Activated CD4-positive, alpha-beta T cell treated with anti-CD3 and anti-CD28 coated beads for 48 hours (primary cell): ENCODE data around the gene RAD51C.
"Not testable (repeated sequence)": the region's sequence is repeated elsewhere in the genome, so short reads cannot be mapped to it uniquely, and the experiment has no call there.

Experiments used
- DNase-seq: peaks from one replicate; pipeline ENCODE4 v3.0.0-alpha.2; 2020

RAD51C gene

DNA sequence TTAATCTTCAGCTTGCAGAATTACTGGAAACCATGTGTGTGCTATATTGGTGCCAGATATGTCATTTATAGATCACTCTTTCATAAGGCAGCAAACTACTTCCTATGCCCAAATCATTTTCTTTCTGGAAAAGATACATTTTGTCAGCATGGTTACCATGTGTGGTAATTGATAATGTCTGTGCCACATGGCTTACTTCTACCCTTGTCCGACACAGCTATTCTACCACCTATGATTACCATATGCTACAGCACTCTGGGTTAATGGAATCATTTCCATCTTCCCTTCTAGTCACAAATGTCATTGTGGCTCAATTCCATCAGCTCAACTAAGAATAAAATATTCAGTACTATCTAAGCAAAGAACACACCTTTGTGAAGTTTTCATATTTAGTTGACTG lies 55.3 kb downstream of the RAD51C start:
- DNase-seq = no peak

GRCh38 chr17:58749627-58750026 lies 57.2 kb downstream of the RAD51C start:
- DNase-seq = not testable (repeated sequence)

DNA sequence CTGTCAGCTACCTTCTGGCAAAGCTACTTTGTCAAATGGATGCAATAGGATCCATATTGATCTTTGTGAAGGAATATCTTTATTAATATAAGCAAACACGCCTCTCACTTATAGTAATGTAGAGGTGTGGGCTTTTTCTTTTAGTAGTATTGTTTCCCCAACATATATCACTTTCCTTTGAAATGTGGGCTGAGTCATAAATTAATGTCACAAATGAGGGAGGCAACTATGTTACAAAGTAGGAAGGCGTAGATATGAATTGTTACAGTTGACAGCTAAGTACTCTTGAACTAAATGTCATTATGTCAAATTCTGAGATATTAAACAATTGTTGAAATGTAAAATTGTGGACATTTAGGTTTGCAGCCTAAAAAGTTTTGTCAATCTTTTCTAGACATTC lies 60.6 kb downstream of the RAD51C start:
- no peak for DNase-seq

DNA sequence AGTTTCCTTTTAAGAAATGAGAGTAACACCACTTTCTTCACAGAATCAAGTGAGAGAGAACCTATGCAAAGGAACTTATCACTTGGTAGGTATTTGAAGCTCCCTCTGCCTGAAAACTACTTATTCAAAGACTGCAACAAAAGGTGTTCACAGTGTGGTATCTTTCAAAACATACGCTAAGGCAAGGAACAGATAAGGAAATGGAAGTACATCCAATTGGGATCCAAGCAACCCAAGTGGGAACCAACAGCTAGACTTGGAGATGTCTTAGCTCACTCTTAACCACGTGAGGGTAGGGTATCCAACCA lies 62.8 kb downstream of the RAD51C start:
- DNase-seq = no peak

DNA sequence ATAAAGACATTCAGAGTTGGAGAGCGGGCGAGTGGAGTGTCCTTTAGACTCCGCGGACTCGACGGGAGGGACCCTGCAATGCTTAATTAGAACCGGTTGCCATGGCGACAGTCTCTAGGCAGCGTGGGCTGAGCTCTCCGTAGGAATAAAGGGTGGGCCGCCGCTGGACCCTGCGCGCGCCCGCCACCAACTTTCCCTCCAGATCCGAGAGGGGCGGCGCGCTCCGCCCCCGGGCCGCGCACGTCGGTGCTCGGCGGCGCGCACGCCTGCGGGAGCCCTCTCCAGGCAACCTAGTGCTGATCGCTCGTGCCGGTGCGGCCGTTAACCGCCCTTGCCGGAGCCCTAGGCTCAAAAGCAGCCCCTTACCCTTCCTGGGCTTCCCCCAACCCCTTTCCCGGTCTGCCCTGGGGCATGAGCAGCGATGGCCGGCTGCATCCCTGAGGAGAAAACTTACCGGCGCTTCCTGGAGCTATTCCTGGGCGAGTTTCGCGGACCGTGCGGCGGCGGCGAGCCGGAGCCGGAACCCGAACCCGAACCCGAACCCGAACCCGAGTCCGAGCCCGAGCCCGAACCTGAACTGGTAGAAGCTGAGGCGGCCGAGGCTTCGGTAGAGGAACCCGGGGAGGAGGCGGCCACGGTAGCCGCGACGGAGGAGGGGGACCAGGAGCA lies 63.3 kb downstream of the RAD51C start, which contains the start of gene PPM1E:
PPM1E (plus strand) TSS at position 278 of the 669 bp plus-strand sequence.
- peak; percentile 58 for DNase-seq

DNA sequence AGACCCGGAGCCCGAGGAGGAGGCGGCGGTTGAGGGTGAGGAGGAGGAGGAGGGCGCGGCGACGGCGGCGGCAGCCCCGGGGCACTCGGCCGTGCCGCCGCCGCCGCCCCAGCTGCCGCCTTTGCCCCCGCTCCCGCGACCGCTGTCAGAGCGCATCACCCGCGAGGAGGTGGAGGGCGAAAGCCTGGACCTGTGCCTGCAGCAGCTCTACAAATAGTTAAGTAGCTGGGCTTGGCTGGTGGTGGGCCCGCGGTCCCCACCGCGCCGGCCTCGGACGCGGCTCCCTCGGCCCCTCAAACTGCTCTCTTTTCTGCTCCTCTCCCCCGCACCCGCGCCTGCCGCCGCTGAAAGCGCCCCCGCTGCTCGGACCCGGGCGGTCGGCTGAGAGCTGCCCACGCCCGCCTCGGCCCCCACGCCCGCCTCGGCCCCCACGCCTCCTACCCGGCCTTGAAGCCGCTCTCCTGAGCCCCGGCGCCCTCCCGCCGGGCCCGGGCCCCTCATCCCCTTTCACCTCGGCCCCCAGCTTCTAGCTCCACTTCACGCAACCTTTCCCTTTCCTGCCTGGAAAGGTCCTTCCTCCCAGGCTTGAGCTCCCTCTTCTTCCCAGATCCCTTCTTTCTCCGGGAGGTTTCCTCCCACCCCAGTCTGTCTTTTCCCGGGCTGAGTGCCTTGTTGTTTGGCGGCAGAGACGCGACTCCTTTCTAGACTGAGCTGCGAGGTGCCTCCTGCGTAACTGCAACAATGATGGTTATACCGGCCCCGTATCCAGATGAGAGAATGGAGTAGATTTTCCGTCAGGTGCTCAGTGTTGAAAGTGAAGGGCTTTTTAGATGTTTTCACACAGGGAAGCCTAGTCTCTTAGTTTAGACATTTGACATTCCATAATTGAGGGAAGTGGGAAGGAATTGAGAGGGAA lies 64.1 kb downstream of the RAD51C start:
- peak; percentile 20 for DNase-seq

DNA sequence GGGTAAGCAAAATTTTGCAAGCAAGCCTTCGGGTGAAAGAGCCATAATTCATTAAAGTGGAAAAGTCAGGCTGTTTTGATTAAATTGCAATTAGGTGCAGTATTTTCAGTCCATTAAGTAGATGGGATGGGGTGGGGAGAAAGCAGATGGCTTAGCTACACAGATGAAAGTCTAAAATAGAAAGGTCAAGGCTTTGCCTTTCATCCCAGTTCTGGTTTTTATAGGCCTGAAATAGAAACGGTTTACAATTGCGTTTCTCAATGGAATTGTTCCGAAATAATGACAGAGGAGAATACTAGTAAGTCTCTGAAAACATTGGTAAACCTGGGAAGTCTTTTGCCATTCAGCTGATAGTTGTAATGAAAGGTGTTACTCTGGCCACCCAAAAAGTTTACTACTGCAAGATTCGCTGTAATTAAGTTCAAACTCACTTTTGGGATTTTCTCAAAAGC lies 64.8 kb downstream of the RAD51C start:
- DNase-seq = no peak

DNA sequence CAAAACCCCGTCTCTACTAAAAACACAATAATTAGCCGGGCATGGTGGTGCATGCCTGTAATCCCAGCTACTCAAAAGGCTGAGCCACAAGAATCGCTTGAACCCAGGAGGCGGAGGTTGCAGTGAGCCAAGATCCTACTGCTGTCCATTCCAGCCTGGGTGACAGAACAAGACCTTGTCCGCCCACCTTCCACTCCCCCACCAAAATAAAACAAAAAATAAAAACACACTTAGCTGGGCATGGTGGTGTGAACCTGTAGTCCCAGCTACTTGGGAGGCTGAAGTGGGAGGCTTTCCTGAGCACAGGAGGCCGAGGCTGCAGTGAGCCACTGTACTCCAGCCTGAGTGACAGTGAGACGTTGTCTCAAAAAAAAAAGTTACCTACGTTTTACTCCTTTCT lies 66.5 kb downstream of the RAD51C start:
- DNase-seq = no peak

GRCh38 chr17:58759522-58759921 lies 67.1 kb downstream of the RAD51C start:
- DNase-seq = no peak

DNA sequence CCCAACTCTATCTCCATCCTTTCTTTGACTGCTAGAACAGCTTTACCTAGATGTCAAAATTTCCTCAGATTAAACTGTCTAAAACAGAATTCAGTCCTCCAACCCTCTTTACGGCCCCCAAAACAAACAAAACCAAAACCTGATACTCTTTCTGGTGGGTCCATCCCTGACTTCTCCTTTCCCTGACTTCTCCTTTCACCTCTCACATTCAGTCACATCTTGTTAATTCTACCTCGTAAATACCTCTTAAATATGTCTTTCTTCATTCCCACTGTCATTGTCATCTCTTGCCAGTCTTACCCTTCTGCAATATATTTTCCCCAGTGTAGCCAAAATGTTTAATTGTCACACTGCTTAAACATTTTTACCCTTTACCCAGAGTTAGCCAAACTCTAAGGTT lies 67.8 kb downstream of the RAD51C start:
- DNase-seq = no peak

DNA sequence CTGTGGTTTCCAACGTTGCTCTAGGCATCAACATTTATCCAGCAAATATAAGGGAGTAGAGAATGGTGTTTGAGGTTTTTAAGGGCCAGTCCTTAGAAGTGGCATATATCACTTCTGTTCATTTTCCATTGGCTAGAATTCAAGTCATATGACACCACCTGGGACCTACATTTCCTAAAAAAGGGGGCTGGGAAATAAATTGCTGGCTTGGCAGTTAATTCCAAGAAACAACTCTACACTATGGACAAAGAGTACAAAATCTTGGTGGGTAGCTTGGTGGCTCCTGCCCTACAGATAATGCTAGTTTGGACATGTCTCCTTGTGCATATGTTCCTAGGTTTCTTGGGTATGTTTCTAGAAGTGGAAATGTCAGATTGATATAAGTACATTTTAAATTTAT lies 70.9 kb downstream of the RAD51C start:
- DNase-seq = no peak

DNA sequence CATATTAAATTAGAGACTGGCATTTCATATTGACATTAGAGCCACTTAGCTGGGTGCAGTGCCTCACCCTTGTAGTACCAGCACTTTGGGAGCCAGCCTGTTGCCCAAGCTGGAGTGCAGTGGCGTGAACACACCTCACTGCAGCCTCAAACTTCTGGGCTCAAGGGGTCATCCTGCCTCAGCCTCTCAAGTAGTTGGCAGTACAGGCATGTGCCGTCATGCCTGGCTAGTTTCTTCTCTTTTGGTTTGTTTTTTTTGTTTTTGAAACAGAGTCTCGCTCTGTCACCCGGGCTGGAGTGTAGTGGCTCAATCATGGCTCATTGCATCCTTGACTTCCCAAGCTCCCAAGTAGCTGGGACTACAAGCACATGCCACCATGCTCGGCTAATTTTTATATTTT lies 72.0 kb downstream of the RAD51C start:
- DNase-seq = no peak

GRCh38 chr17:58778482-58778881 lies 86.1 kb downstream of the RAD51C start:
- DNase-seq = not testable (repeated sequence)

- no peak for DNase-seq
Observed at GRCh38 chr17:58779446-58779845, 87.0 kb downstream of the RAD51C start.

DNA sequence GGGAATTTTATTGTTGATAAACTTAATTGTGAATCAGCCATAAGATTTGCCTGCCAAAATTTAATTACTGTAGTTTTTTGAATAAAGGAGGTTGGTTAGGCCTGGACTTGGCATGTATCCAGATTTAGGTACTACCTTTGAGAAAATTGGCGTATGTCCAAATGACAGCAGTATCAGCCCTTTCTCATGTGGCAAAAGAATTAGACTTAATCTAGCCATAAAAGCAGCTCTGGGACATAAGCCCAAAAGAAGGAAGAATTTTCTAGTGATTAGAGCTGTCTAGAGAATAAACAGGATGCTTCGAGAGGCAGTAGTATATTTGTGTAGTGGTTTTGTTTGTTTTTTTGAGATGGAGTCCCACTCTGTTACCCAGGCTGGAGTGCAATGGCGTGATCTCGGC lies 91.0 kb downstream of the RAD51C start:
- no peak for DNase-seq

GRCh38 chr17:58785097-58785496 lies 92.7 kb downstream of the RAD51C start:
- DNase-seq = no peak
